PFSK-1 (cell line): ENCODE data around the gene KIDINS220.

Experiments
- FOXP2 ChIP-seq: optimal IDR thresholded peaks from 2 replicates; pipeline ENCODE3; 2011; ENCODE audit warnings: borderline replicate concordance, control low read depth, inconsistent platforms; ENCODE audit not compliant: insufficient read depth; ENCODE audit errors: extremely low read length, extremely low read depth
- POLR2AphosphoS5 ChIP-seq: IDR thresholded peaks from 2 replicates; pipeline ENCODE4 v1.6.1; 2012; ENCODE audit warnings: low read depth, mild to moderate bottlenecking, control low read depth, low read length, moderate library complexity
- REST ChIP-seq, 2 experiments: IDR thresholded peaks; 2 replicates each; pipeline versions ENCODE4 v1.6.1 to v1.8.0; 2011 to 2012; ENCODE audit warnings: low read depth in 2 of 2, low read length in 2 of 2, control low read depth in 1 of 2, inconsistent platforms in 1 of 2, mild to moderate bottlenecking in 1 of 2, moderate library complexity in 1 of 2; ENCODE audit not compliant: insufficient read depth in 1 of 2
- SIN3A ChIP-seq: IDR thresholded peaks from 2 replicates; pipeline ENCODE4 v1.6.1; 2012; ENCODE audit warnings: mild to moderate bottlenecking, low read length, moderate library complexity, borderline replicate concordance; ENCODE audit not compliant: insufficient read depth
- TAF1 ChIP-seq: IDR thresholded peaks from 2 replicates; pipeline ENCODE4 v1.6.1; 2012; ENCODE audit warnings: low read length, control low read depth, borderline replicate concordance; ENCODE audit not compliant: insufficient read depth

The KIDINS220 gene

DNA sequence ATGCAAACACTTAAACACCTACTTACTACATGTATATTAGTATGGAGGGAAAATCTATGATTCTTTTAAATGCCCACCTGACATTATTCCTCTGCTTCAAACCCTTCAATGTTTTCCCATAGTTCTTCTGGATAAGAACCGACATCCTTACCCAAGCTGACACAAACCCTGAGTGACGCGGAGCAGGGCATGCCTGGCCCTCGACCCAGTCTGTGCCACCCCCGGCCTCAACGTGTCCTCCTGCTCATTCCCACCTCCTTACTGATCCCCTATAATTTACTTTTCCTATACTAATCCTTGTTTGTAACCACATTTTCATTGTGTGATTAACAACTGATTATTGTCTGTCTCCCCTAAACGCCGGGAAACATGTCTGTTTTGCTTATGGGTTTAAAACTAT lies 17.5 kb downstream of the KIDINS220 start:
- no peak for TF ChIP-seq POLR2AphosphoS5
- TF ChIP-seq SIN3A, result no peak
- no peak for TF ChIP-seq REST (IDR thresholded peaks at IDR 0.05; ENCODE audit: insufficient read depth in 1 of 2, low read depth in 2 of 2, low read length in 2 of 2)
- TF ChIP-seq FOXP2, result no peak
- TF ChIP-seq TAF1, result no peak

DNA sequence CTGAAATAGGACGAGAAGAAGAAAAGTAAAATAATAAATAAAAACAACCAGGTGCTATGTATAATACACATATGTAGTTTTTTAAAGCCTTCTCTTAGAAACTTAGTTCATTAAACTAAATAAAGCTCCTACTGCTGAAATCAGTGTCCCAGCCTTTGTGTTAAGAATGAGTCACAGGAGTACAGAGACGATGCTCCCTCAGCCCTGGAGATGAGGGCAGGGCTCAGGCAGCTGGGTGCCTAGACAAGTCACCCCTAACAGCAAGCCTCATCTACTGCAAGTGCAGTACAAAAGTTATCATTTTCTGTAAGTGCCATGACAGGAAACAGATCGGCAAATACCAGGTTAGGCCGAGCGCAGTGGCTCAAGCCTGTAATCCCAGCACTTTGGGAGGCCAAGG lies 18.2 kb downstream of the KIDINS220 start:
- no peak for TF ChIP-seq TAF1
- no peak for TF ChIP-seq REST (IDR thresholded peaks at IDR 0.05; ENCODE audit: insufficient read depth in 1 of 2, low read depth in 2 of 2, low read length in 2 of 2)
- no peak for TF ChIP-seq SIN3A
- no peak for TF ChIP-seq POLR2AphosphoS5
- TF ChIP-seq FOXP2, result no peak

GRCh38 chr2:8817221-8817620 lies 20.2 kb downstream of the KIDINS220 start:
- TF ChIP-seq TAF1 (no peak), SIN3A (no peak), REST (IDR thresholded peaks at IDR 0.05; ENCODE audit: insufficient read depth in 1 of 2, low read depth in 2 of 2, low read length in 2 of 2) (no peak), FOXP2 (no peak), POLR2AphosphoS5 (no peak)

- TF ChIP-seq SIN3A, result no peak
- no peak for TF ChIP-seq TAF1
- TF ChIP-seq FOXP2, result no peak
- no peak for TF ChIP-seq REST (IDR thresholded peaks at IDR 0.05; ENCODE audit: insufficient read depth in 1 of 2, low read depth in 2 of 2, low read length in 2 of 2)
These were observed 30.3 kb downstream of the KIDINS220 start for GRCh38 chr2:8806885-8807704.
